Aorta (tissue), 5 donors: ENCODE data around the gene NTF3. TPM values are rescaled to one million over a fixed set of nuclear protein-coding genes. Genes with fewer than 3 reads are reported as not detected.

Experiments used
- ATAC-seq: fragments of 200-7000 bp; cut with Tn5 transposase; one replicate; pipeline ENCODE4 v1.9.1; 2022; ENCODE audit warnings: moderate library complexity; ENCODE audit not compliant: low FRiP score
- DNase-seq, 2 donors: peaks; one replicate each; pipeline ENCODE4 v3.0.0-alpha.2; 2020
- H3K27ac ChIP-seq, 2 donors: one replicate each; pipeline ENCODE4 v1.5.1; 2013; ENCODE audit warnings: low read length in 2 of 2, mild to moderate bottlenecking in 2 of 2, moderate library complexity in 2 of 2, control low read depth in 1 of 2, inconsistent platforms in 1 of 2, low read depth in 1 of 2
- H3K27me3 ChIP-seq, 2 donors: one replicate each; pipeline ENCODE4 v1.6.1; 2013; ENCODE audit warnings: control low read depth in 1 of 2, low read length in 1 of 2, mild to moderate bottlenecking in 1 of 2, moderate library complexity in 1 of 2; ENCODE audit not compliant: insufficient read depth in 2 of 2, control insufficient read depth in 1 of 2
- H3K36me3 ChIP-seq, 2 donors: one replicate each; pipeline ENCODE4 v1.6.1; 2013; ENCODE audit warnings: control low read depth in 1 of 2, low read length in 1 of 2, mild to moderate bottlenecking in 1 of 2; ENCODE audit not compliant: insufficient read depth in 2 of 2, control insufficient read depth in 1 of 2
- H3K4me1 ChIP-seq, 2 donors: one replicate each; pipeline ENCODE4 v1.6.1; 2013; ENCODE audit warnings: low read length in 2 of 2, control low read depth in 1 of 2, mild to moderate bottlenecking in 1 of 2, moderate library complexity in 1 of 2; ENCODE audit not compliant: insufficient read depth in 2 of 2, control insufficient read depth in 1 of 2
- H3K4me3 ChIP-seq, 2 donors: one replicate each; pipeline ENCODE4 v1.5.1; 2013; ENCODE audit warnings: low read length in 2 of 2, control low read depth in 1 of 2, mild to moderate bottlenecking in 1 of 2
- H3K9me3 ChIP-seq: one replicate; pipeline ENCODE4 v1.6.1; 2013; ENCODE audit warnings: mild to moderate bottlenecking, low read length; ENCODE audit not compliant: control insufficient read depth
- WGBS, 2 donors: extraction: QIAGEN DNeasy Blood & Tissue Kit; methylation state at CpG; one replicate each; pipeline ENCODE4 v1.1.7; 2013; 5-methylcytosine and 5-hydroxymethylcytosine counted together
- intact Hi-C, 2 donors: fragments of 100-400 bp; cut with DNase I; formaldehyde crosslinking; loops; one replicate each; pipeline versions ENCODE4 v1.14.2 to v1.15.0; 2022
- polyA plus RNA-seq, 2 donors: library from polyadenylated mRNA; stranded (reverse); fragments of 200-250 nt; gene quantifications; one replicate each; pipeline ENCODE4 v1.2.3, GENCODE V29; 2013
- total RNA-seq, 2 donors: library from RNA; stranded (reverse); fragmentation: NEBNext Ultra II Directional; extraction: Animal tissue kit (Norgen Biotek cat#: 25700); gene quantifications; one replicate each; pipeline ENCODE4 v1.2.1, GENCODE V29; 2021
- donor health status: healthy with polysubstance abuse.
- donor health status: Bipolar disorder and iron deficiency.
- donor health status: DM: no; HTN: no; CAD: no.
- donor health status: DM: no; HTN: no; CAD: no.
- donor health status: DM: yes; HTN: yes; CAD: no.

The NTF3 gene
- total and polyA plus RNA-seq, 4 donors, result 7.5 to 51.6 (median 17.3) TPM

GRCh38 chr12:5520037-5520436 lies 88.1 kb downstream of the NTF3 start:
- Histone ChIP-seq H3K9me3 (no peaks in the 10 kb centered on the region), H3K27ac (no peak overlapping the region), H3K36me3 (no peaks in the 10 kb centered on the region), H3K4me1 (no peaks in the 10 kb centered on the region), H3K27me3 (no peaks in the 10 kb centered on the region), H3K4me3 (no peak overlapping the region)
- DNase-seq (no peak), ATAC-seq (no peak)
- WGBS, 2 donors, result 95 to 99% methylated on average over 4 of the region's 4 CpGs
- intact Hi-C loops, result no loop called here

DNA sequence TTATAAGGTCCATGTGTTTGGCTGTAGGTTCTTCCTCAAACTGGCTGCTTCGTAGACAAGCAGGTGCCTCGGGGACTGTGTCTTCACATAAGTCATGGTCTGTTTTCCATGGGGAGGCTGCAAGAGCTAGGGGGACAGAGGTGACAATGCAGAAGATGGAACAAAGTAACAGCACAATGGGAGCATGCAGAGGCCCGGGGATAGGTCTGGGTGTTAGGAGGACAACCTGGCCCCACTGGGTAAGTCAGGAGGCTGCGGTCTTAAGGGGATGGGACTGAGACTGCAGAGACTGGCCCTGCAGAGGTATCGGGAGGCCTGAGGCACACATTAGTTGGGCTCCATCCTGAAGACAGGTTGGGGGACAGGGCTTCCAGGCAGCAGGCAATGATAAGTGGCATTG lies 88.9 kb downstream of the NTF3 start:
- Histone ChIP-seq H3K4me1 (no peaks in the 10 kb centered on the region), H3K27me3 (no peaks in the 10 kb centered on the region), H3K9me3 (no peaks in the 10 kb centered on the region), H3K36me3 (no peaks in the 10 kb centered on the region), H3K27ac (no peak overlapping the region), H3K4me3 (no peak overlapping the region)
- intact Hi-C loops, result no loop called here
- no peak for ATAC-seq
- 97 to 98% methylated on average over 5 of the region's 5 CpGs for WGBS, 2 donors
- no peak for DNase-seq

GRCh38 chr12:5521456-5522325 lies 89.8 kb downstream of the NTF3 start:
- Histone ChIP-seq H3K9me3 (no peaks in the 10 kb centered on the region), H3K27ac (no peak overlapping the region), H3K36me3 (no peaks in the 10 kb centered on the region), H3K4me3 (no peak overlapping the region), H3K27me3 (no peaks in the 10 kb centered on the region), H3K4me1 (no peaks in the 10 kb centered on the region)
- intact Hi-C loops, result no loop called here
- DNase-seq (no peak), ATAC-seq (no peak)
- 94 to 96% methylated on average over 20 of the region's 20 CpGs for WGBS, 2 donors

- 84 to 88% methylated on average over 11 of the region's 11 CpGs for WGBS, 2 donors
- Histone ChIP-seq H3K27me3 (no peaks in the 10 kb centered on the region), H3K4me3 (no peak overlapping the region), H3K9me3 (no peaks in the 10 kb centered on the region), H3K27ac (no peak overlapping the region), H3K4me1 (no peaks in the 10 kb centered on the region), H3K36me3 (no peaks in the 10 kb centered on the region)
- intact Hi-C loops, result no loop called here
- DNase-seq (no peak), ATAC-seq (no peak)
Observed at GRCh38 chr12:5522432-5523335, 90.8 kb downstream of the NTF3 start.

DNA sequence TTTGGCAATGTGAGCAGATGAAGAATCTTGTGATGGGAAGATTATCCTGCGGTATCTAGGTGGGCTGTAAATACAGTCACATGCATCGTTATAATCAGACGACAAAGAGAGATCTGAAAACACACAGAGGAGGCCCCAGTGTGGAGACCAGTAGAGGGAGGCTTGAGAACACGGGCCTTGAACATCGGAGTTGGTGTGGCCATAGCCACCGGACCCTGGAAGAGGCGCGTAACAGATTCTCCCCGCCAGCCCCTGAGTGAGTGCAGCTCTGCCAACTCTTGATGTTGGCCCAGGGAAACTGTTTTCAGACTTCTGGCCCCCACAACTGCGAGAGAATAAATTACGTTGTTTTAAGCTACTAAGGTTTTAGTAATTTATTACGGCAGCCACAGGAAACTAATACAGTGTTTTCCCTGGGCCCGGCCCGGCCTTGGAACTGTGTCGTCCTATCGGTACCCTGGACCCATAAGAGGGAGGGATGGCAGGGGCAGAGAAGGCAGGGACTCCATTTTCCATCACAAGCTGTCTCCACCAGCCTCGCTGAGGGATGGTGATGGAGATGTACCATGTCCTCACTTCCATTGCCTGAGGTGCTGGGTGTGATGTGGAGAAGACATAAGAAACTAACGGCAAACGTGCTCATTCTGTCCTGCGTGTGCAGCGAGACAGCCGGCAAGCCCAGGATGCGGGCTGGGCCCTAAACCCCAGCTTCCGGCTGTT lies 91.6 kb downstream of the NTF3 start:
- Histone ChIP-seq H3K27me3 (no peaks in the 10 kb centered on the region), H3K4me3 (no peak overlapping the region), H3K4me1 (no peaks in the 10 kb centered on the region), H3K9me3 (no peaks in the 10 kb centered on the region), H3K36me3 (no peaks in the 10 kb centered on the region), H3K27ac (no peak overlapping the region)
- no peak for DNase-seq
- intact Hi-C loops, result no loop called here
- ATAC-seq, result no peak
- 92 to 93% methylated on average over 24 of the region's 24 CpGs for WGBS, 2 donors

- Histone ChIP-seq H3K4me1 (no peaks in the 10 kb centered on the region), H3K27ac (no peak overlapping the region), H3K9me3 (no peaks in the 10 kb centered on the region), H3K4me3 (no peak overlapping the region), H3K27me3 (no peaks in the 10 kb centered on the region), H3K36me3 (no peaks in the 10 kb centered on the region)
- intact Hi-C loops, result no loop called here
- ATAC-seq, result no peak
- 94 to 96% methylated on average over 12 of the region's 12 CpGs for WGBS, 2 donors
- DNase-seq, result no peak
Observed at GRCh38 chr12:5524116-5524768, 92.3 kb downstream of the NTF3 start.

- H3K4me3 ChIP-seq, result no peak overlapping the region
- intact Hi-C loops, result no loop called here
- 88 to 89% methylated on average over 15 of the region's 15 CpGs for WGBS, 2 donors
- H3K9me3 ChIP-seq, result no peaks in the 10 kb centered on the region
- no peaks in the 10 kb centered on the region for H3K4me1 ChIP-seq
- H3K27ac ChIP-seq, result no peak overlapping the region
- H3K27me3 ChIP-seq, result no peaks in the 10 kb centered on the region
- DNase-seq (no peak), ATAC-seq (peak; percentile 24)
- no peaks in the 10 kb centered on the region for H3K36me3 ChIP-seq
Observed at GRCh38 chr12:5524769-5525436, 93.0 kb downstream of the NTF3 start.
